HG02973 (cell line): Measurements from ENCODE around the gene SMDT1.
"Not testable (repeated sequence)": the region's sequence is repeated elsewhere in the genome, so short reads cannot be mapped to it uniquely, and the experiment has no call there.

Experiments
- ATAC-seq: cut with Tn5 transposase; IDR thresholded peaks from one replicate; pipeline ENCODE4 v1.9.1; 2021; ENCODE audit warnings: moderate library complexity; ENCODE audit not compliant: unreplicated experiment

The SMDT1 gene

DNA sequence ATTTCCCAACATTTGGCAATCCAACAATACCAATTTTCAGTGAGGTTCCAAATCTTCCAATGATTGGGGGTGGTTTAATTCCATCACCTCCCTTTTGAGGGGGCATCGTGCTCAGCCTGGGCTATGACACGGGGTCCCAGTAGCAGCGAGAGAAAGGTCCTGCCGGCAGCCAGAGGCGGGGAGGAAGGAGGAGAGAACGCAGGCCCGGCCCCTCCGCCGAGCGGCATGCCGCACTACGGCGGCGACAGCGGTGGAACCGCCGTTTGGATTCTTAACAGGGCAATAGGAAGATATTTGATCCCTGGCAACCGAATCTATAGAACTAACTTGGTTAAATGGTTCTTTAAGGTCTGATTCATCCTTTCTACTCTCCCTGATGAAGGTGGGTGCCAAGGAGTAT is 29.3 kb downstream of the SMDT1 start:
- no peak for ATAC-seq

DNA sequence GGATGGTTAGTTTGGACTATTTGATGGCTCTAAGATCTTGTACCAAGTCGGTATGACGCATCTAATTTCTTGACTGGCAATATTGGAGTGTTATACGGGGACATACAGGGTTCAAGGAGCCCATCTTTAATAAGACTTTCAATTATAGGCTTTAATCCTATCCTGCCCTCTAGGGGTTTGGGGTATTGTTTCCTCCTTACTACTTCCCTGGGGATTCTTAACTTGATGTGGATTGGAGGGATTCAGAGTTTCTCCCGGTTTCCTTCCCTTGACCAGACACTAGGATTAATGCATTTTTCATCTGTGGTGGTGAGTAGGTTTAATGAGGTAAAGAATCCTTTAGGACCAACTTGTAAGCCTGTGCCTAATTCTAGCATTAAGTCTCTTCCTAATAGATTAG is 32.3 kb downstream of the SMDT1 start:
- ATAC-seq: no peak

DNA sequence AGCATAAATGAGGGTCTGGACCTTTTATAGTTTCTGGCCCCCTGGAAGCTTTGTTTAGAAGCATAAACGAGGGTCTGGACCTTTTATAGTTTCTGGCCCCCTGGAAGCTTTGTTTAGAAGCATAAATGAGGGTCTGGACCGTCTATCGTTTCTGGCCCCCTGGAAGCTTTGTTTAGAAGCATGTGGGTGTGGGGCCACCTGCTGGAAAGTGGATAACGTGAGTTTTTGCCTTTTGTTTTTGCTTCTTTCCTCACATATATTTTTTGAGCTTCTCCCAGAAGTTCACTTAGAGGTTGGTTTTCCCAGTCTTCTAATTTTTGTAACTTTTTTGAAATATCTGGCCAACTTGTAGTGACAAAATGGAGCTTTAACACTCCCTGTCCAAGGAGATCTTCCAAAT is 33.3 kb downstream of the SMDT1 start:
- ATAC-seq: not testable (repeated sequence)

DNA sequence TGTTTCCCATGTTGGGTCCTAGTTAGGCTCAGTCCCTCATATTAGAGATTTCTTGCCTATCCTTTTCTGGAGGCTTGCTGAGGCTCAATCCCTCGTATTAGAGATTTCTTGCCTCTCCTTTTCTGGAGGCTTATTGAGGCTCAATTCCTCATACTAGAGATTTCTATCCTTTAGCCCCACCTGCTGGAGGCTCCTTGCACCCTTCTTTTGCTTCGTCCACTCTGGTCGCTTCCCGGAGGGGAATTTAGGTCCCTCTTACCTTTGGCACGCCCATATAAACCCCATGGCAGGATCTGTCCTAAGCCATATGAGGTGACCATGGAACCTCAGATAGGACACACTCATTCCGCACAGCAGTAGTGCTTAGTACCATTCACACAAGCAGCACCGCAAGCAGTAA is 35.2 kb downstream of the SMDT1 start:
- no peak for ATAC-seq

DNA sequence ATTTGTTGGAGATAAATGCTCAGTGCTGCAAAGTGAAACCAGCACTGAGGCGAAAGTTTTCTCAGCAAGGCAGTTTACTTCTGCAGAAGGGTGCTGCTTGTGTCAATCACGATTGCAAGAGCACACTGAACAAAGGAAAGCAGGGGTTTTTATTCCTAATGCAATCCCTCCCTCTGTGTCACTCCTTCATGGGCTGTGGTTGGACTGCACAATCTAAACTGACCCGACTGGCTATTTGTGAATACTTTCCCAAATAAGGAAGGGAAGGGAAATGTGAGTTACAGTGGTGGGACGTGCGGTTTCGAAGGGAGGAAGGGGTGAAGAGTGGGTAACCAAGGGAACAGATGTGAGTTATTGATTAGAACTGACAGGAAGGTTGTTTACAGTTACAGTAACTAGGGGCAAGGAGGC is 35.9 kb downstream of the SMDT1 start:
- ATAC-seq: not testable (repeated sequence)

DNA sequence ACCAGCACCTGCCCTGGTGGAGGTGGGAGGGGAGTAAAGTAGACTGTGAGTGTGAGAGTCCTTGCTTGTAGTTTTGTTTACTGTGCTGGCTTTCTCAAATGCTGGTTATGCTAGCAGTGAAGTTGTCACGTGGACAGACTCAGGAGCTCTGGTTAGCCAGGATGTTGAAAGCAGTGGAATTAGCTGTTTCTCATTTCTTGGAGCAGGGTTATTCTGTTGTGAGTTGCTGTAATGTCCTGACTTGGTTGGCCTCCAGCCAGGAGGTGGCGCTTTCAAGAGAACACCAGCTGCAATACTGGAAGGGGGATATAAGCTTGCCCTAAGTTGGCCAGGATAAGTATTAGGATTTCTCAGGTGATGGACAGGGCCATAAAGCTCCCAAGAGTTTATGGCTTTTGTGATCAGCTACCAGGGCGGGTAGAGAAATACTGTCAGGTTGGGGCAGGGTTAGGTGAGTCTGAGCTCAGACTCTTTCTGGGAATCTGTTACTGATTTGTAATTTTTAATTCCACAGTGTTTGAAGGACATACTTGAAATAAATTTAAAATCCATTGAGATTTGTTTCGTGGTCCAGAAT is 37.4 kb downstream of the SMDT1 start:
- ATAC-seq: no peak

DNA sequence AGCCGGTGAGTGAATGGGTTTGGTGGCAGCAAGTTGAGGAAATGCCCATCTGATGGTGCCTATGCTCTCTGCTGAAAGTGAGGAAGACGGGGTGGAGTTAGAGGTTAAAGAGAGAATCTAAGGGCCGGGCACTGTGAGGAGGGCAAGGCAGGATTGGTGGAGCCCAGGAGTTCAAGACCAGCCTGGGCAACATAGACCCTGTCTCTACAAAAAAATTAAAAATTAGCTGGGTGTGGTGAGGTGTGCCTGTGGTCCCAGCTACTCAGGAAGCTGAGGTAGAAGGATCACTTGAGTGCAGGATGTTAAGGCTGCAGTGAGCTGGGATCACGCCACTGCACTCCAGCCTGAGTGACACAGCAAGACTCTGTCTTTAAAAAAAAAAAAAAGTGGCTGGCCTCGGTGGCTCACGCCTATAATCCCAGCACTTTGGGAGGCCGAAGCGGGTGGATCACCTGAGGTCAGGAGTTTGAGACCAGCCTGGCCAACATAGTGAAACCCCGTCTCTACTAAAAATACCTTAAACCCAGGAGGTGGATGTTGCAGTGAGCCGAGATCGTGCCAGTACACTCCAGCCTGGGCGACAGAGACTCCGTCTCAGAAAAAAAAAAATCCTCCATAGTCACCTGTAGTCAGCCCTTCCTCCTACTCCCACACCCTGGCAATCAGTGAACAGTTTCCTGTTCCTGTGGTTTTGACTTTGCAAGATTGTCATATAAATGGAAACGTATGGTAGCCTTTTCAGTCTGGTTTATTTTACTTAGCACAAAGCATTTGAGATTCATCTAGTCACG is 40.9 kb downstream of the SMDT1 start:
- ATAC-seq: not testable (repeated sequence)

DNA sequence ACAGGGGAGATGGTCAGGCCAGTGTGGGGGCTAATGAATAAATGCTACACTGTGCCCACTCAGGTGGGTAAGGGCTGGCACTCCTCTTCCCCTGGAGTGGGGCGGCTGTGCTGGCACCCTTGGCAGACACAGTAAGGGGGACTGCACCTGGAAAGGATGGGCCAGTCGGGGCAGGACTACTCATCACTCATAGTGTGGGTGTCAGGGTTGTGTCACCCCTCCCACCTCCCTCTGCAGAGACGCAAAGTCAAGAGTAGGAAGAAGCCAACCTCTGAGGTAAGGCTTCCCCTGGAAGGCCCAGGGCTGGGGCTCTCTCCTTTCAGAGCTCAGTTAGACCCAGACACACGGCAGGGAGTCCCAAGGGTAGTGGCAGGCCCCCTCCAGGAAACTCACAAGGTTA is 44.0 kb downstream of the SMDT1 start:
- ATAC-seq: not testable (repeated sequence)

DNA sequence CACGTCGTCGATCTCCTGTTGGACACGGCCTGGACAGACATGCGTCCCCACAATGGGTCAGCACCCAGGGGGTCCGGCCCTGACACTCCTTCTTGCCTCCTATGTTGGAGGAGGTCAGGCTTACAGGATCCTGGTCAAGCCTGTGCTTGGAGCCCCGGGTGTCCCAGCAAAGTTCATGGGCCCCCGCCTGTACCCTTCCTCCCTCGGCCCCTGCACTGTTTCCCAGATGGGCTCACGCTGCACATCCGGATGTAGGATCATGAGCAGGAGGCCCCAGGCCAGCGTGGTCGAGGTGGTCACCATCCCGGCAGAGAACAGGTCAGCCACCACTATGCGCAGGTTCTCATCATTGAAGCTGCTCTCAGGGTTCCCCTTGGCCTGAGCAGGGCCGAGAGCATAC is 48.1 kb downstream of the SMDT1 start:
- ATAC-seq: no peak

DNA sequence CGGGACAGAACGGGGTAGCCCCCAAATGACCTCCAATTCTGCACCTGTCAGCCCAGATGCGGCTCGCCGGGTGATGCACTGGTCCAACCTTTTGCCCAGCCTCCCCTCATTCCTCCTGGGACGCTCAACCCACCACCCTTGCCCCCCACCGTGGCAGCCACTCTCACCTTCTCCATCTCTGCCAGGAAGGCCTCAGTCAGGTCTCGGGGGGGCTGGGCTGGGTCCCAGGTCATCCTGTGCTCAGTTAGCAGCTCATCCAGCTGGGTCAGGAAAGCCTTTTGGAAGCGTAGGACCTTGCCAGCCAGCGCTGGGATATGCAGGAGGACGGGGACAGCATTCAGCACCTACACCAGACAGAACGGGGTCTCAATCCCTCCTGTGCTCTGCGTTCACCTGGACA is 48.5 kb downstream of the SMDT1 start:
- not testable (repeated sequence) for ATAC-seq

DNA sequence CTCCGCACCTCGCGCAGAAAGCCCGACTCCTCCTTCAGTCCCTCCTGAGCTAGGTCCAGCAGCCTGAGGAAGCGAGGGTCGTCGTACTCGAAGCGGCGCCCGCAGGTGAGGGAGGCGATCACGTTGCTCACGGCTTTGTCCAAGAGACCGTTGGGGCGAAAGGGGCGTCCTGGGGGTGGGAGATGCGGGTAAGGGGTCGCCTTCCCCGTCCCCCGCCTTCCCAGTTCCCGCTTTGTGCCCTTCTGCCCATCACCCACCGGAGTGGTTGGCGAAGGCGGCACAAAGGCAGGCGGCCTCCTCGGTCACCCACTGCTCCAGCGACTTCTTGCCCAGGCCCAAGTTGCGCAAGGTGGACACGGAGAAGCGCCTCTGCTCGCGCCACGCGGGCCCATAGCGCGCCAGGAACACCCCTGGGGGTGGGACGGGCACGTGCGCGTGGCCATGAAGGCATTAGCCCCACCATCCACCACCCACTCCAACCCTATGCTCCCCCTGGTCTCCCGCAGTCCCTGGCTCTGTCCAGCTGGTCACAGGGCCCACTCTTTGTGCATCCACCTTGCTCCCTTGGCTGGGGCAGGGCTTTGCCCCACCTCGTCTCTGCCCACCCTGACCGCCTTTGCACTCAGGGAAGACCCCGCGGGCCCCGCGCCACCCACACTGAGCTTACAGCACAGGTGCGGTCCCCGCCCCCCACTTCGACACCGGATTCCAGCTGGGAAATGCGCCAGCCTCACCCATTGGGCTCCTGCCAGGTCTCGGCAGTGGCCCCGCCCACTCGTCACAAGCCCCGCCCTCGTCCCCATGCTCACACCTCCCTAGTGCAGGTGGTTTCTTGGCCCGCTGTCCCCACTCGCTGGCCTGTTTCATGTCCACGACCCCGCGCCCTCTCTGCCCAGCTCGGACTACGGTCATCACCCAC is 49.5 kb downstream of the SMDT1 start:
- ATAC-seq: not testable (repeated sequence)

DNA sequence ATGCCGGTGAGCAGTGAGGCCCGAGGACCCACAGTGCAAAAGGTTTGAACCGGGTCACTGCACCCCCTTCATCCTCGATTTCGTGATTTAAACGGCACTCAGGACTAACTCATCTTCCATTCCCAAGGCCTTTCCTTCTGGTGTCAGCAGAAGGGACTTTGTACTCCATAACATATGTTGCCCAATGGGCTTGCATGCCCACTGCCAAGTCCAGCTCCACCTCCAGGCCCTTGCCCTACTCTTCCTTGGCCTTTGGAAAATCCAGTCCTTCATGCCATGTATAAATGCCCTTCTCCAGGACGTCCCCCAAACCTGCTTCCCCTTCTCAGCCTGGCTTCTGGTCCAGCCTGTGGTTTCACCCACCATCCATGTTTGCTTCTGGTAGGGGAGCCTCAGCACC is 50.7 kb downstream of the SMDT1 start:
- ATAC-seq: not testable (repeated sequence)

DNA sequence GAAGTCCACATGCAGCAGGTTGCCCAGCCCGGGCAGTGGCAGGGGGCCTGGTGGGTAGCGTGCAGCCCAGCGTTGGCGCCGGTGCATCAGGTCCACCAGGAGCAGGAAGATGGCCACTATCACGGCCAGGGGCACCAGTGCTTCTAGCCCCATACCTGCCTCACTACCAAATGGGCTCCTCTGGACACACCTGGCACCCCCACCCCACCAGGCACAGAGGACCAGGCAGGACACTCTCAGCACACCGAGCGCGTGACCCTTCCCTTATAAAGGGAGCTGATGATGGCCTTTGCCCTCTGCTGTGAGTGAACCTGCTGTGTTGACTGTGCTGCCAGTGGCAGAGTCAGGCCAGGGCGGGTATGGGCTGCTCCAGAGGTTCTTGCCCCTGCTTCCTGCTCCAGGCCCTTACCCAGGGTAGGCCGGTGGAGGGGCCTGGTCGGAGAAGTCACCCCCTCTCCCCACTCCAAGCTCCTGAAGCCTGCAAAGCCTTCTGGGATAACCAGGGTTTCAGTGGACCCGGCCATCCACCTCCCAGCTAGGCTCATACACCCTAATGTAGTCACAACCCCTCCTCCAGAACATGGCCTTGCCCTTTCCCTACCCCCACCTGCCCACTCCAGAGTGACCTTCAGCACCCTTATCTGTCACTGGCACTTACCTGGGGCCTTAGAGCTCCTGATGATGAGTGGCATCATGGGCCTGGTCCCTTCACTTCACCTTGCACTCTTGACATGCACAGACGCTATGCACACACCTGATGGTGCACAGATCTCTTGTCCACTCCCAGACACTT is 51.3 kb downstream of the SMDT1 start, which contains the start of gene CYP2D6:
TSS of gene CYP2D6 (minus strand) at position 172 of the 793 bp plus-strand sequence. CDS start at position 153, 19 bp downstream.
- not testable (repeated sequence) for ATAC-seq

DNA sequence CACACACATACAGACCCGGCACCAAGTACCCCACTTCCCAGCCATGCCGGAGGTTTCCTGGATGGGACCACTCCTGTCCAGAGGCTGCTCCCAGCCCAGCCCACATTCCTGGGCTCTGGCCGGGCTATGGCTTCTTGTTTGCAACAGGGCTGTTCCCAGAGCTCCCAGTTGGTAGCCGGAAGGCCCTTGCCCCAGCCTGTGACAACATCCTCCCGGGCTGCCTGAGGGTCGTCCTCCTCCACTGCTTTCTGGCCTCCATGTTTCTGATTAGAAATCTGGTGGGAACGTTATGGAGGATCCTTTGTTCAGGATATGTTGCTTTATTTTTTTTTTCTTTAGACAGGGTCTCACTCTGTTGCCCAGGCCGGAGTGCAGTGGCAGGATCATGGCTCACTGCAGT is 52.1 kb downstream of the SMDT1 start:
- no peak for ATAC-seq

DNA sequence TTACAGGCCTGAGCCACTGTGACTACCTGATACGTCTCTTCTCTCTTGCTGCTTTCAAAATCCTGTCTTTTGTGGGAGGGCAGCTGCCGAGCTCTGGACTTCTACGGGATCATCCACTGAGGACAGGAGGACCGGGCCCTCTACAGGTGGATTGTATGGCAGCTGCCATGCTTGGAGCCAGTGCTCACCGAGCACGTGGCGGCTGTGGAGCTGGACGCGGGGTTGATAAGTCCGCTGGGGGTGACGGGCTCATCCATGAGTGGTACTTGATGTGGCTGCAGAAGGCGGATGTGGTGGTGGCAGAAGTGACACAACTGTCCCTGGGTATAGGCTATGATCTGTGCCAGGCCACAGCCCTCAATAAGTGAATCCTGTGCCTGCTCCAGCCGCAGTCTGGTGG is 53.0 kb downstream of the SMDT1 start:
- no peak for ATAC-seq
